K562 (cell line): ENCODE measurements around the gene SLC12A6. TPM values are rescaled to one million over a fixed set of nuclear protein-coding genes. Genes with fewer than 3 reads are reported as not detected.

Source experiments
- ATAC-seq: fragments of 200-7000 bp; cut with Tn5 transposase; 3 replicates; pipeline ENCODE4 v1.9.1; 2020; ENCODE audit warnings: moderate library complexity
- BruUV-seq: library from RNA; stranded (reverse); fragments of 400-500 nt; replicated peaks from 2 replicates; lab custom pipeline; 2021; lab: Mats Ljungman, UMichigan
- CTCF ChIA-PET: fragments of 300-600 bp; formaldehyde crosslinking; extraction: SDS; loops from one replicate; lab custom pipeline; 2021; ENCODE audit warnings: low intra/inter-chr PET ratio; lab: Yijun Ruan, JAX
- POLR2A ChIA-PET: fragments of 300-600, 350-650 bp; sonication (Branson Sonifier 250); formaldehyde crosslinking; extraction: SDS; loops from one replicate; lab custom pipeline; 2021; ENCODE audit warnings: antibody characterized with exemption, inconsistent platforms; lab: Yijun Ruan, JAX
- DNase-seq, 4 experiments: peaks; one replicate each; pipeline versions ENCODE4 v3.0.0 to v3.0.0-alpha.2; 2011 to 2018; ENCODE audit warnings: low spot score in 3 of 4, mixed read lengths in 3 of 4; ENCODE audit errors: extremely low read depth in 1 of 4
- FAIRE-seq: peaks from 2 replicates; lab custom pipeline; 2011; peaks lifted over from hg19 to GRCh38; lab: Jason Lieb, UNC
- H2AFZ ChIP-seq: 2 replicates; pipeline ENCODE4 v1.6.0; 2011; ENCODE audit warnings: low read depth, low read length, control low read depth, inconsistent platforms
- H3K27ac ChIP-seq: fragments of 200-600 bp; 3 replicates; pipeline ENCODE4 v1.8.0; 2011; ENCODE audit warnings: low read depth, mild to moderate bottlenecking, control low read depth, inconsistent platforms, low read length, moderate library complexity, mixed read lengths; ENCODE audit errors: extremely low read depth
- H3K27me3 ChIP-seq, 2 experiments: fragments of 300-600 bp in 1 of 2; 2 replicates in 1 of 2; 3 replicates in 1 of 2; pipeline versions ENCODE4 v1.6.0 to v1.8.0; 2011; ENCODE audit warnings: inconsistent platforms in 2 of 2, low read length in 2 of 2, mild to moderate bottlenecking in 1 of 2, mixed read lengths in 1 of 2, moderate library complexity in 1 of 2; ENCODE audit not compliant: control insufficient read depth in 2 of 2, insufficient read depth in 2 of 2
- H3K36me3 ChIP-seq: fragments of 300-600 bp; 3 replicates; pipeline ENCODE4 v1.8.0; 2011; ENCODE audit warnings: mild to moderate bottlenecking, low read length, inconsistent platforms; ENCODE audit not compliant: control insufficient read depth, insufficient read depth
- H3K4me1 ChIP-seq, 2 experiments: fragments of 200-600 bp in 1 of 2; replicated peaks in 1 of 2; 2 replicates in 1 of 2; 3 replicates in 1 of 2; pipeline versions ENCODE4 v1.5.1 to v1.8.0; 2011; ENCODE audit warnings: inconsistent platforms in 2 of 2, low read length in 2 of 2, mild to moderate bottlenecking in 1 of 2, mixed read lengths in 1 of 2, moderate library complexity in 1 of 2; ENCODE audit not compliant: control insufficient read depth in 2 of 2, insufficient read depth in 2 of 2
- H3K4me2 ChIP-seq: 2 replicates; pipeline ENCODE4 v1.6.1; 2011; ENCODE audit warnings: low read length, control low read depth, inconsistent platforms, mixed read lengths; ENCODE audit not compliant: insufficient read depth
- H3K4me3 ChIP-seq: fragments of 200-600 bp; sonication (generic), shearing (Covaris generic); 2 replicates; pipeline ENCODE4 v1.5.1; 2016; ENCODE audit warnings: control low read depth, inconsistent platforms
- H3K79me2 ChIP-seq: fragments of 200-600 bp; 3 replicates; pipeline ENCODE4 v1.8.0; 2011; ENCODE audit warnings: low read length, inconsistent platforms; ENCODE audit not compliant: control insufficient read depth, insufficient read depth
- H3K9ac ChIP-seq, 2 experiments: 2 replicates each; pipeline versions ENCODE4 v1.6.0 to v1.6.1; 2011; ENCODE audit warnings: low read depth in 2 of 2, low read length in 2 of 2, control low read depth in 1 of 2, inconsistent platforms in 1 of 2, mild to moderate bottlenecking in 1 of 2, mixed read lengths in 1 of 2; ENCODE audit not compliant: insufficient read depth in 1 of 2
- H3K9me1 ChIP-seq: one replicate; pipeline ENCODE4 v1.6.0; 2011; ENCODE audit warnings: inconsistent platforms, mild to moderate bottlenecking, low read length, moderate library complexity; ENCODE audit not compliant: control insufficient read depth, insufficient read depth
- H3K9me3 ChIP-seq: replicated peaks from 2 replicates; pipeline ENCODE4 v1.5.1; 2011; ENCODE audit warnings: low read depth, low read length, inconsistent platforms; ENCODE audit not compliant: control insufficient read depth, insufficient read depth
- H4K20me1 ChIP-seq: replicated peaks from 2 replicates; pipeline ENCODE4 v1.6.1; 2011; ENCODE audit warnings: low read length, inconsistent platforms, mixed read lengths; ENCODE audit not compliant: control insufficient read depth, insufficient read depth
- BMI1 ChIP-seq: fragments of 150-350 bp; IDR thresholded peaks from 2 replicates; pipeline ENCODE4 v1.6.1; 2014; ENCODE audit warnings: low read length
- CBFB ChIP-seq: sonication (generic); formaldehyde crosslinking; IDR thresholded peaks from 2 replicates; pipeline ENCODE4 v1.4.0; 2020; ENCODE audit warnings: mild to moderate bottlenecking, missing genetic modification reagents
- CBX5 ChIP-seq: IDR thresholded peaks from 2 replicates; pipeline ENCODE4 v1.6.1; 2014; ENCODE audit warnings: low read depth, borderline replicate concordance
- FOXJ2 ChIP-seq: fragments of 200-800 bp; sonication (Bioruptor generic); IDR thresholded peaks from 2 replicates; pipeline ENCODE4 v1.6.1; 2016; ENCODE audit warnings: missing genetic modification characterization, missing compliant biosample characterization
- MAFG ChIP-seq: fragments of 450-650 bp; conservative IDR thresholded peaks from 2 replicates; pipeline ENCODE4 v1.6.1; 2016; ENCODE audit warnings: missing genetic modification characterization, missing compliant biosample characterization
- MAZ ChIP-seq, 2 experiments: fragments of 450-650 bp in 1 of 2; sonication (generic) in 1 of 2; formaldehyde crosslinking; IDR thresholded peaks in 1 of 2; conservative IDR thresholded peaks in 1 of 2; 2 replicates each; pipeline versions ENCODE4 v1.4.0 to v1.5.0; 2020; ENCODE audit warnings: mild to moderate bottlenecking in 1 of 2, missing genetic modification reagents in 1 of 2
- PCBP1 ChIP-seq: fragments of 200-400 bp; formaldehyde crosslinking; IDR thresholded peaks from 2 replicates; pipeline ENCODE4 v1.6.1; 2018; ENCODE audit warnings: mild to moderate bottlenecking, low read depth, low read length; ENCODE audit not compliant: poor library complexity, severe bottlenecking
- POLR2A ChIP-seq: fragments of 450-650 bp; conservative IDR thresholded peaks from 2 replicates; pipeline ENCODE4 v1.6.1; 2016
- PTRF ChIP-seq: fragments of 450-650 bp; IDR thresholded peaks from 2 replicates; pipeline ENCODE4 v1.6.1; 2016; ENCODE audit warnings: mild to moderate bottlenecking, missing genetic modification characterization, missing compliant biosample characterization
- TEAD2 ChIP-seq: fragments of 450-650 bp; IDR thresholded peaks from 2 replicates; pipeline ENCODE4 v1.6.1; 2016; ENCODE audit warnings: missing genetic modification characterization, control low read depth, missing compliant biosample characterization
- ZEB2 ChIP-seq: fragments of 450-650 bp; IDR thresholded peaks from 2 replicates; pipeline ENCODE4 v1.6.1; 2016
- ZNF121 ChIP-seq: sonication (generic); formaldehyde crosslinking; conservative IDR thresholded peaks from 2 replicates; pipeline ENCODE4 v1.8.0; 2022; ENCODE audit warnings: missing genetic modification reagents
- WGBS: fragments of 100-300 bp; shearing (Covaris generic); methylation state at CpG from one replicate; pipeline ENCODE4 v1.1.6; 2016; ENCODE audit warnings: low coverage, mixed read lengths; ENCODE audit not compliant: insufficient coverage; ENCODE audit errors: missing lambda C conversion rate; 5-methylcytosine and 5-hydroxymethylcytosine counted together
- in situ Hi-C: fragments of 300-500 bp; cut with MboI; formaldehyde crosslinking; loops from 4 replicates; pipeline ENCODE4 v1.15.0; 2018; ENCODE audit warnings: inconsistent platforms, mixed read lengths
- intact Hi-C: fragments of 100-400 bp; cut with micrococcal nuclease; formaldehyde crosslinking; loops from 2 replicates; pipeline ENCODE4 v1.14.2; 2022
- polyA plus RNA-seq, 8 experiments: library from polyadenylated mRNA; depleted of rRNA in 4 of 8; stranded (reverse) in 5 of 8; unstranded in 3 of 8; fragments of >200 nt; fragmentation: Nextera tagmentation in 2 of 8; fragmentation: Illumina TruSeq in 1 of 8; extraction: Ambion mirVana in 2 of 8; extraction: Trizol in 1 of 8; gene quantifications; 2 replicates each; pipeline versions ENCODE4 v1.2.1 to v1.2.3, GENCODE V29; 2011 to 2014; ENCODE audit warnings: inconsistent platforms in 1 of 8, missing spikeins in 1 of 8
- total RNA-seq, 7 experiments: library from RNA; depleted of rRNA in 6 of 7; stranded (reverse); fragments of >200 nt in 6 of 7; fragmentation: Illumina TruSeq in 2 of 7; extraction: Trizol in 2 of 7; gene quantifications; 2 replicates each; pipeline versions ENCODE4 v1.2.1 to v1.2.3, GENCODE V29; 2011 to 2021; ENCODE audit warnings: low replicate concordance in 1 of 7
- TF ChIP-seq, protein P1 (sequence below): fragments of 250-450 bp; sonication (Bioruptor Pico); IDR thresholded peaks from 2 replicates; pipeline ENCODE4 v1.8.0; 2021; ENCODE audit warnings: moderate library complexity, mild to moderate bottlenecking, inconsistent platforms
- TF ChIP-seq, protein P2 (sequence below): sonication (generic); formaldehyde crosslinking; IDR thresholded peaks from 2 replicates; pipeline ENCODE4 v1.8.1; 2023; ENCODE audit warnings: mild to moderate bottlenecking, missing genetic modification reagents
- TF ChIP-seq, protein P3 (sequence below): fragments of 250-450 bp; sonication (Bioruptor Pico); IDR thresholded peaks from 2 replicates; pipeline ENCODE4 v1.5.0; 2021
- TF ChIP-seq, protein P4 (sequence below): sonication (generic); formaldehyde crosslinking; IDR thresholded peaks from 2 replicates; pipeline ENCODE4 v1.8.0; 2022; ENCODE audit warnings: mild to moderate bottlenecking, missing genetic modification reagents
- TF ChIP-seq, protein P5 (sequence below): fragments of 250-450 bp; sonication (Bioruptor Pico); IDR thresholded peaks from 2 replicates; pipeline ENCODE4 v1.4.0; 2020; ENCODE audit warnings: mild to moderate bottlenecking

Gene SLC12A6
- total and polyA plus RNA-seq, 9 of the 15 experiments (the other 6 are each of a cell fraction or from before 2014, with no cell fraction given), result 1.4 to 16.4 (median 6.7) TPM

DNA sequence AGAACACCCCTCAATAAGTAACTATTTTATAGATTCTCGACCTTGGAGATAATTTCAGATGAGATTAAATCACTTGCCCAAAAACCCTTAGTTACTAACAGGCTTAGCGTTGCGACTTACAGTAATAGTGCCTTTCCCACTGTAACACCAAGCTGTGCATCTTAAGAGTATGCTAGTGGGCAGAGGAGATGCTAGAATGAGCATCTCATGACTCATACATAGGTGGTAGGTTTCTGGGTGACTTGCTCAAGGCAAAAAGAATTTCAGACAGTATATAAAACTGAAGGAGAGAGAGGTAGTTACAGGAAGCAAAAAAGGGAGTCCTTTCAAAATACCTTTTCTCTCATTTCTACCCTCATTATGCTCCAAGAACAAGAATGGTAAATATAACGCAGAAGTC is 131.6 kb downstream of the SLC12A6 start:
- no peak overlapping the region for H3K4me2 ChIP-seq
- no peaks in the 10 kb centered on the region for H4K20me1 ChIP-seq
- H3K4me3 ChIP-seq, result no peak overlapping the region
- ATAC-seq (no peak), FAIRE-seq (no peak)
- H3K9me1 ChIP-seq, result no peaks in the 10 kb centered on the region
- CTCF ChIA-PET, result no interaction called here
- H3K9me3 ChIP-seq, result no peaks in the 10 kb centered on the region
- H3K4me1 ChIP-seq, result no peaks in the 10 kb centered on the region; a peak in 1 of 5 replicates
- BruUV-seq, result no TSS peak
- H2AFZ ChIP-seq, result no peak overlapping the region
- WGBS, result 82% methylated on average over 4 of the region's 4 CpGs
- POLR2A ChIA-PET, result no interaction called here
- no peak overlapping the region for H3K27ac ChIP-seq
- H3K79me2 ChIP-seq, result peaks cover 66% of the 10 kb centered on the region
- intact Hi-C loops (loop anchor here (5.0 kb wide), 1 partner anchor 79 kb away; no protein-coding TSS in a partner anchor), in situ Hi-C loops (no loop called here)
- H3K36me3 ChIP-seq, result peaks cover 8% of the 10 kb centered on the region
- H3K9ac ChIP-seq, result no peak overlapping the region
- no peaks in the 10 kb centered on the region for H3K27me3 ChIP-seq
- TF ChIP-seq, protein P1, sequence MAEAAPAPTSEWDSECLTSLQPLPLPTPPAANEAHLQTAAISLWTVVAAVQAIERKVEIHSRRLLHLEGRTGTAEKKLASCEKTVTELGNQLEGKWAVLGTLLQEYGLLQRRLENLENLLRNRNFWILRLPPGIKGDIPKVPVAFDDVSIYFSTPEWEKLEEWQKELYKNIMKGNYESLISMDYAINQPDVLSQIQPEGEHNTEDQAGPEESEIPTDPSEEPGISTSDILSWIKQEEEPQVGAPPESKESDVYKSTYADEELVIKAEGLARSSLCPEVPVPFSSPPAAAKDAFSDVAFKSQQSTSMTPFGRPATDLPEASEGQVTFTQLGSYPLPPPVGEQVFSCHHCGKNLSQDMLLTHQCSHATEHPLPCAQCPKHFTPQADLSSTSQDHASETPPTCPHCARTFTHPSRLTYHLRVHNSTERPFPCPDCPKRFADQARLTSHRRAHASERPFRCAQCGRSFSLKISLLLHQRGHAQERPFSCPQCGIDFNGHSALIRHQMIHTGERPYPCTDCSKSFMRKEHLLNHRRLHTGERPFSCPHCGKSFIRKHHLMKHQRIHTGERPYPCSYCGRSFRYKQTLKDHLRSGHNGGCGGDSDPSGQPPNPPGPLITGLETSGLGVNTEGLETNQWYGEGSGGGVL (CRISPR knock-in tag), result no peak
- TF ChIP-seq, protein P2, sequence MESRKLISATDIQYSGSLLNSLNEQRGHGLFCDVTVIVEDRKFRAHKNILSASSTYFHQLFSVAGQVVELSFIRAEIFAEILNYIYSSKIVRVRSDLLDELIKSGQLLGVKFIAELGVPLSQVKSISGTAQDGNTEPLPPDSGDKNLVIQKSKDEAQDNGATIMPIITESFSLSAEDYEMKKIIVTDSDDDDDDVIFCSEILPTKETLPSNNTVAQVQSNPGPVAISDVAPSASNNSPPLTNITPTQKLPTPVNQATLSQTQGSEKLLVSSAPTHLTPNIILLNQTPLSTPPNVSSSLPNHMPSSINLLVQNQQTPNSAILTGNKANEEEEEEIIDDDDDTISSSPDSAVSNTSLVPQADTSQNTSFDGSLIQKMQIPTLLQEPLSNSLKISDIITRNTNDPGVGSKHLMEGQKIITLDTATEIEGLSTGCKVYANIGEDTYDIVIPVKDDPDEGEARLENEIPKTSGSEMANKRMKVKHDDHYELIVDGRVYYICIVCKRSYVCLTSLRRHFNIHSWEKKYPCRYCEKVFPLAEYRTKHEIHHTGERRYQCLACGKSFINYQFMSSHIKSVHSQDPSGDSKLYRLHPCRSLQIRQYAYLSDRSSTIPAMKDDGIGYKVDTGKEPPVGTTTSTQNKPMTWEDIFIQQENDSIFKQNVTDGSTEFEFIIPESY (CRISPR knock-in tag), result no peak
- TF ChIP-seq ZNF121 (CRISPR knock-in tag), result no peak
- no peak for TF ChIP-seq TEAD2
- no peak for TF ChIP-seq CBFB (CRISPR knock-in tag)
- TF ChIP-seq MAFG (tag), result no peak
- no peak for TF ChIP-seq POLR2A
- no peak for TF ChIP-seq PTRF (tag)
- TF ChIP-seq MAZ (CRISPR knock-in tag; conservative IDR thresholded peaks at IDR 0.05 in 1 of 2, IDR thresholded peaks at IDR 0.05 in 1 of 2), result no peak
- TF ChIP-seq, protein P3, sequence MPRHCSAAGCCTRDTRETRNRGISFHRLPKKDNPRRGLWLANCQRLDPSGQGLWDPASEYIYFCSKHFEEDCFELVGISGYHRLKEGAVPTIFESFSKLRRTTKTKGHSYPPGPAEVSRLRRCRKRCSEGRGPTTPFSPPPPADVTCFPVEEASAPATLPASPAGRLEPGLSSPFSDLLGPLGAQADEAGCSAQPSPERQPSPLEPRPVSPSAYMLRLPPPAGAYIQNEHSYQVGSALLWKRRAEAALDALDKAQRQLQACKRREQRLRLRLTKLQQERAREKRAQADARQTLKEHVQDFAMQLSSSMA (CRISPR knock-in tag), result no peak
- TF ChIP-seq PCBP1, result no peak
- TF ChIP-seq, protein P4, sequence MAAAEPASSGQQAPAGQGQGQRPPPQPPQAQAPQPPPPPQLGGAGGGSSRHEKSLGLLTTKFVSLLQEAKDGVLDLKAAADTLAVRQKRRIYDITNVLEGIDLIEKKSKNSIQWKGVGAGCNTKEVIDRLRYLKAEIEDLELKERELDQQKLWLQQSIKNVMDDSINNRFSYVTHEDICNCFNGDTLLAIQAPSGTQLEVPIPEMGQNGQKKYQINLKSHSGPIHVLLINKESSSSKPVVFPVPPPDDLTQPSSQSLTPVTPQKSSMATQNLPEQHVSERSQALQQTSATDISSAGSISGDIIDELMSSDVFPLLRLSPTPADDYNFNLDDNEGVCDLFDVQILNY, result no peak
- no peak for TF ChIP-seq ZEB2
- TF ChIP-seq CBX5, result no peak
- TF ChIP-seq BMI1, result no peak
- TF ChIP-seq, protein P5, sequence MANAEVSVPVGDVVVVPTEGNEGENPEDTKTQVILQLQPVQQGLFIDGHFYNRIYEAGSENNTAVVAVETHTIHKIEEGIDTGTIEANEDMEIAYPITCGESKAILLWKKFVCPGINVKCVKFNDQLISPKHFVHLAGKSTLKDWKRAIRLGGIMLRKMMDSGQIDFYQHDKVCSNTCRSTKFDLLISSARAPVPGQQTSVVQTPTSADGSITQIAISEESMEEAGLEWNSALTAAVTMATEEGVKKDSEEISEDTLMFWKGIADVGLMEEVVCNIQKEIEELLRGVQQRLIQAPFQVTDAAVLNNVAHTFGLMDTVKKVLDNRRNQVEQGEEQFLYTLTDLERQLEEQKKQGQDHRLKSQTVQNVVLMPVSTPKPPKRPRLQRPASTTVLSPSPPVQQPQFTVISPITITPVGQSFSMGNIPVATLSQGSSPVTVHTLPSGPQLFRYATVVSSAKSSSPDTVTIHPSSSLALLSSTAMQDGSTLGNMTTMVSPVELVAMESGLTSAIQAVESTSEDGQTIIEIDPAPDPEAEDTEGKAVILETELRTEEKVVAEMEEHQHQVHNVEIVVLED (CRISPR knock-in tag), result no peak
- no peak for TF ChIP-seq FOXJ2 (tag)
- TF ChIP-seq, all 486 proteins: peak for 0
- DNase-seq, result no peak
